Brain pericyte (primary cell): Measurements from ENCODE around the gene SHC1.
"Not testable (repeated sequence)": the region's sequence is repeated elsewhere in the genome, so short reads cannot be mapped to it uniquely, and the experiment has no call there.

Source experiments
- DNase-seq: peaks from one replicate; pipeline ENCODE4 v3.0.0-alpha.2; 2012; ENCODE audit warnings: low read depth, low spot score

SHC1 gene

GRCh38 chr1:154995301-154995983 is 24.9 kb upstream of the SHC1 start:
- not testable (repeated sequence) for DNase-seq

GRCh38 chr1:154994591-154994990 is 24.0 kb upstream of the SHC1 start:
- DNase-seq: no peak

- DNase-seq: no peak
These were observed 23.7 kb upstream of the SHC1 start for GRCh38 chr1:154994269-154994587.

GRCh38 chr1:154993572-154994268 is 23.2 kb upstream of the SHC1 start, which contains the start of gene LENEP:
TSS of gene LENEP (plus strand) at chr1:154993586. CDS start at chr1:154993608, 22 bp downstream.
- DNase-seq: no peak

GRCh38 chr1:154992721-154993571 is 22.4 kb upstream of the SHC1 start:
- DNase-seq: no peak

GRCh38 chr1:154990276-154990675 is 19.7 kb upstream of the SHC1 start:
- DNase-seq: no peak

GRCh38 chr1:154989195-154989860 is 18.8 kb upstream of the SHC1 start:
- no peak for DNase-seq

- no peak for DNase-seq
These were observed 17.8 kb upstream of the SHC1 start for GRCh38 chr1:154988058-154988954.

- no peak for DNase-seq
These were observed 16.8 kb upstream of the SHC1 start for GRCh38 chr1:154987326-154987725.

- DNase-seq: not testable (repeated sequence)
These were observed 16.2 kb upstream of the SHC1 start for GRCh38 chr1:154986736-154987135.

- DNase-seq: no peak
These were observed 13.4 kb upstream of the SHC1 start for GRCh38 chr1:154983776-154984466.

- peak; percentile 98 for DNase-seq
These were observed 12.5 kb upstream of the SHC1 start, which contains the start of gene FLAD1 for GRCh38 chr1:154982897-154983648. TSS of gene FLAD1 (plus strand) at chr1:154983344. CDS start at chr1:154983695, 351 bp downstream.

GRCh38 chr1:154982341-154982740 is 11.8 kb upstream of the SHC1 start:
- no peak for DNase-seq

- DNase-seq: no peak
These were observed 7.8 kb upstream of the SHC1 start for GRCh38 chr1:154978360-154978759.

GRCh38 chr1:154977762-154978161 is 7.2 kb upstream of the SHC1 start:
- DNase-seq: not testable (repeated sequence)

- DNase-seq: no peak
These were observed 5.0 kb upstream of the SHC1 start for GRCh38 chr1:154975409-154976059.

- DNase-seq: no peak
These were observed 4.4 kb upstream of the SHC1 start for GRCh38 chr1:154974808-154975408.

GRCh38 chr1:154974102-154974807 is 3.7 kb upstream of the SHC1 start, which contains the start of gene CKS1B:
TSS of gene CKS1B (plus strand) at chr1:154974681. CDS start at chr1:154974746, 65 bp downstream.
- peak; percentile 99 for DNase-seq
